Occipital lobe (tissue), 2 donors: Measurements from ENCODE around the gene IL25. TPM values are rescaled to one million over a fixed set of nuclear protein-coding genes. Genes with fewer than 3 reads are reported as not detected.
"Not testable (repeated sequence)": the region's sequence is repeated elsewhere in the genome, so short reads cannot be mapped to it uniquely, and the experiment has no call there.

Experiments
- DNase-seq: peaks from one replicate; lab custom pipeline; 2025; lab: John Stamatoyannopoulos, UW
- total RNA-seq: library from RNA; depleted of rRNA; stranded (reverse); fragments of >200 nt; gene quantifications from one replicate; pipeline ENCODE4 v1.2.3, GENCODE V29; 2014

Gene IL25
- not detected for total RNA-seq

- DNase-seq, result no peak
Measured at GRCh38 chr14:23372509-23372908, at the start of gene IL25. IL25 (plus strand) TSS chr14:23372809.

GRCh38 chr14:23323838-23324454 is 48.7 kb upstream of the IL25 start:
- DNase-seq, result no peak

GRCh38 chr14:23324455-23324846 is 48.2 kb upstream of the IL25 start:
- no peak for DNase-seq

DNA sequence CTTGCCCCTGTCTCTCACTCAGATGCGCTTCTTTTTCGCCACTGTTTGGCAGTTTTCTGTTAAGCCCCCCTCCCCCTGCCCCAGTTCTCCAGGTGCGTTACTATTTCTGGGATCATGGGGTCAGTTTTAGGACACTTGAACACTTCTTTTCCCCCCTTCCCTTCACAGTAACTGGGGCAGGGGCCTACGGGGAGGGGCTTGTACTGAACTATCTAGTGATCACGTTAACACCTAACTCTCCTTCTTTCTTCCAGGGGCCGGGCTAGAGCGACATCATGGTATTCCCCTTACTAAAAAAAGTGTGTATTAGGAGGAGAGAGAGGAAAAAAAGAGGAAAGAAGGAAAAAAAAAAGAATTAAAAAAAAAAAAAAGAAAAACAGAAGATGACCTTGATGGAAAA is 47.6 kb upstream of the IL25 start:
- DNase-seq, result no peak

- DNase-seq, result not testable (repeated sequence)
Measured at GRCh38 chr14:23325746-23326145, 46.9 kb upstream of the IL25 start.

GRCh38 chr14:23326491-23327332 is 45.9 kb upstream of the IL25 start:
- no peak for DNase-seq

DNA sequence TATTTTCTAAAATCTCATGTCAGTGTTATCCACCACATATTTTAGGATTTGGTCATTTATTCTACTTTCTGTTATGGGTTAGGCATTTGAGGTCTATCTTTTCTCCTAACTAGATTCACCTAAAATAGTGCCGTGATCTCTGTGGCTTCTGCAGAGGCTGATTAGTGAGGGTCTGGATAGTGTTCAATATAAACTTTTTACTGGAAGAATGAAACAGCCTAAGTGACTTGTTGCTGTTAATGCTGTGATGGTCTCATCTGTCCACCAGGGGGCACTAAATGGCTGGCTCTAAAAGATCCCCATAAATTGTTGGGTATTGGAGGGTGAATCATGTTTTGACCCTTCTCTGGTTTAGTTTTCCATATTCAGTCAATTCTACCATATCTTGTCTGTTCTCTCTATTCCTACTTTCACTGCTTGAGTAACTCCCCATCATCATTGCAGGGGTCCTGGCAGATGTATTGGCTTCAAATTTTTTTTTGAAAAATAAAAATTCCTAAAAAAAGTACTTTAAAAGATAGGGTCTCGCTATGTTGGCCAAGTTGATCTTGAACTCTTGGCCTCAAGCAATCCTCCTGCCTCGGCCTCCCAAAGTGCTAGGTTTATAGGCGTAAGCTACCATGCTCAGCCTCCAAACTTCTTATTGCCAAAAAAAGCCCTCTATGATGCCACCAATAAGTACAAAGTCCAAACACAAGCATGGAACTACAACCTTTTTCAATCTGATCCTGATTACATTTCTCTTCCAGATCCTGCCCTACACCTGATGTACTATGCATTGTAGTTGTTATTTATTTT is 44.5 kb upstream of the IL25 start:
- DNase-seq, result peak; percentile 53

GRCh38 chr14:23335623-23336022 is 37.0 kb upstream of the IL25 start:
- no peak for DNase-seq

DNA sequence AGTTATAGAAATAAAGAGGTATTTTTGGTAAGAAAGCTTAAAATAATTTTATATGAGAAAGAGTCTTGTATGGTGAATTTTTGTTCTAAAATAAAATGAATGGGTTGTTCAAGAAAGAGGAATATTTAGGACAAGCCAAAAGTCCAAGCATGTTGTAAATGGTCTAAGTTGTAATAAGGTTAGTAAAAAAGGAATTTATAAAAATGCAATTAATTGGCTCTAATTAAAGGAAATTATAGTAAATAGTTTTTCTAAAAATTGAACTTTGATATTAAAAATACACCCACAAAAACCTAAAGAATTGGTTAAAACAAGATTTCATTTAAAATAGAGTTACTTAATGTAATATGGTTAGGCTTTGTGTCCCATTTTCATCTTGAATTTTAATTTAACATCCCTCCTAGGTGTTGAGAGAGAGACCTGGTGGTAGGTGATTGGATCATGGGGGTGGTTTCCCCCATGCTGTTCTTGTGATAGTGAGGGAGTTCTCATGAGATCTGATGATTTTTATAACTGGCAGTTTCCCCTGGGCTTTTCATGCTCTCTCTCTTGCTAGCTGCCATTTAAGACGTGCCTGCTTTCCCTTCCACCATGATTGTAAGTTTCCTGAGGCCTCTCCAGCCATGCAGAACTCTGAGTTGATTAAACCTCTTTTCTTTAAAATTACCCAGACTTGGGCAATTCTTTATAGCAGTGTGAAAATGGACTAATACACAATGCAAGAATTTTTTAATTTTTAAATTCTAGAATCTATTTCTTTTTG is 32.9 kb upstream of the IL25 start:
- no peak for DNase-seq

DNA sequence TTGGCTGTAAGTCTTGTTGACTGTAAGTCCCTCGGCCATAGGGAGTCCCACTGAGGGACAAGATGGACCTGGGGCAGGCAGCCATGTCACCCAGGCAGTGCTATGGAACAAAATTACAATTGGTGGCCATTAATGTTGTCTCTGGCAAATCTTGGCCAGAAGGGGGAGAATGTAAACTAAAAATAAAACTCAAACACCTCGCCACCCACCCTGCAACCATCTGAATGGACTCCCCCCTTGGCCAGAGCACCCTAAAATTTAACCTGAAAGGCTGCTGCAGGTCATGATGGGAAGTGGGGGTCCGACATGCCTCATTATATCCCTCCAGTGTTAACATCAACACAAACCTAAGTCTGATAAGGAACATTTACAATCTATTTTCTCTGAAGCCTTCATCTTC is 28.1 kb upstream of the IL25 start:
- no peak for DNase-seq

GRCh38 chr14:23345987-23346692 is 26.5 kb upstream of the IL25 start:
- DNase-seq, result no peak

DNA sequence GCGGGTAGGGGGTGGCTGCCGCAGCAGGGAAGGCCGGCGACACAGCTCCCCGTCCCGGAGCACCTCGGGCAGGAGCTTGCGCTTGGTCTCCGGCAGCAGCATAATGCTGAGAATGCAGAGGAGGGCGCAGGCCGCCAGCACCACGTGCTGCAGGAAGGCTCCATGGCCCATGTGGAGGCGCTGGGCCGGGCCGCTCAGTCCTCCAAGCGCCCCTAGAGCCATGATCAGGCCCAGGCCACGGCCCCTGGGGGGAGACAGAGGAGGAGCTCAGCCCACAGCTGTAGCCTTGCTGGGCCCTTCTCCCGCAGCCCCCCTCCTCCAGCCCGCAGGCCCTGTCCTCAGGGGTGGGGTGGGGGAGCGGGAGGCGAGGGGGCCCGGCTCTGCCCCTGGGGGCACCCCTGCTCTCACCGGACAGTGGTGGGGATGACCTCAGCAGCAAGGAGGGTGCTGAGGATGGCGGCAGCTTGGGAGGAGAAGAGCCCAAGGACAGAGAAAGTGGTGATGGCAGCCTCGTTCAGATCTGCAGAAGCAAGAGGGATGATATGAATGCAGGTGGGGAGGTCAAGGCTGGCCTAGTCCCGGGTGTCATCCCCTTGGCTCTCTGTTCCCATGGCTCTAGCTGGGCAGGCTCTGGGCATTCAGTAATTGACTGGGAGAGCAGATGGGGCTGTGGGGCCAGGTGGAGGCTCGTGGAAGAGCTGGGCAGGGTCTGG is 25.8 kb upstream of the IL25 start:
- DNase-seq, result no peak

GRCh38 chr14:23347406-23348296 is 25.0 kb upstream of the IL25 start:
- no peak for DNase-seq

DNA sequence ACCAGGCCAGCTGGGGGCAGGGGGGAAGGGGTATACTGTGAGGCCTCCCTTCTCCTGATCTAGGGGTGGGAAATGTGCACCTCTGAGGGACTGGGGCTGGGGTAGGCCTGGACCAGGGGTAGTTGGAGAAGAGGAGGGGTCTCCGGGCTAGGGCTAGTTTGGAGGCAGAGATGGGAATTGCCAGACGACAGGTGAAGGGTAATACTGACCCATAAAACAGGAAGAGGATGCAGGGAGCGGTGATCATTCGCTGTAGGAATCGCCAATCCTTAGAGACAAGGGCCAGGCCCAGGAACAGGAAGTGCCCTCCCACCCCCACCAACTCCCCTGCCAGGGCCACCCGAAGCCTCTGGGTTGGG is 24.3 kb upstream of the IL25 start:
- no peak for DNase-seq

DNA sequence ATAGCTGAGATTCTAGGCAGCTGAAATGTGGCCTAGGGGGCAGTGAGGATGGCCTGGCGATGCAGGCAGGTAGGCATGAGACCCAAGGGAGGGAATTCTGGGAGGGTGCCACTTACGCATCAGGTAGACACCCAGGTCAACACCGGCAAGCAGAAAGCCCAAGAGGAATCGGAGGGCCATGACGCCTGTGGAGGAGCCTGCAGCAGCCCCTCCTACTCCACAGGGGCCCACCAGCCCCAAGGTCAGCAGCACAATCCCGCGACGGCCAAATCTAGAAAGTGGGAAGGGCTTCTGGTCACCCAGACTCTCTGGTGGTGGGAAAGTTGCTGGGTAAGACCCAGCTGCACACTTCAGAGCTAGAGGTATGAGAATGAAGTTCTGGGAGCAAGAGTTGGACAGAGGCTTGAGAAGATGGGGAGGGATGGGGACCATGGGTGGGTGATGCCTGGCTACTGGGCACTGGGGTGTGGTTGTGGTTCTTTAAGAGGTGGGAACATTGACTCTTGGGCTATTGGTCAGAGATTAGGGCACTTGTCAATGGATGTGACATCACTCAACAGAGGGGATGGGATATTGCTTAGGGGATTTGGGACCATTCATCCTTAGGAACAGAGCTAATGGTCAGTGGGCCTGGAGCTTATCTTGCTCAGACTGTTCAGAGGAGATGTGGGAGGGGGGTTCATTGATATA is 23.3 kb upstream of the IL25 start:
- DNase-seq, result no peak

- no peak for DNase-seq
Measured at GRCh38 chr14:23351681-23352505, 20.7 kb upstream of the IL25 start.

DNA sequence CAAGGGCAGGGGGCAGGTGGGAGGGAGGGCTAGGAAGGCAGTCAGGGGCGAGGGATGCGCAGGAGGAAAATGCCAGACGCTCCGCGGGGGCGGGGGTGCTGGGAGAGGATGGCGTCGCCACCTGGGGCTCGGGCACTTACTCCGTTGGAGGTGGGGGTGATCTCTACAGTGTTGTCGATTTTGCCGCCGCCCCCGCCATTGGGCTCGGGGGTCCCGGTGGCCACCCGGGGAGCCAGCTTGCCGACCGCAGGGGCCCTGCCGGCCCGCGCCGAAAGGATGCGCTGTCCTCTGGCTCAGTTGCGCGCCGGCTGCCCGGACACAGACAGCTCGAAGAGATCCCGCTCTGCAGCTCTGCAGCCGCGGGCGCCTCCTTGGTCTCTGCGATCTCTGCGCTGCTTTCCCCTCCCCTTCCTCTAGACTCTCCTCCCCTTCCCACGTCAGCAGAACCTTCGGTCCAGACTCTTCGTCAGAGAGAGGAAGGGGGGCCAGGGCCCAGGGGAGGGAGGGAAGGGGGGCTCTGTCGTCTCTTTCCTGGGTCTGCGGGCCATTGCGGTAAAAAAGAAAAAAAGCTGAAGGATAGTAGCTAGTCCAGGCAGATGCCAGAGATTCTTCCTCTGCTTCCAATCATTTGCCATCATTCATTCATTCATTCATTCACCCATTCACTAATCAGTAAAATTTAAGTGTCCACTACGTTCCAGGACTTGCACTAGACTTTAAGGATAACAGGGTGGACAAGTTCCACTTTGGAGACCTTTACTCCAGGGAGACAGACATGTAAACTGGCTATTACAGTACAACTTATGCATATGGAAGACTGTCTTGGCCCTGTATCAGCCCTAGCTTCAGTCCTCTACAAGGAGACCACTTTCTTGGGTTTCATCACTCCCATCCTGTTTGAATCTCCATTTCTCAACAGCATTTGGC is 19.8 kb upstream of the IL25 start, which contains the start of gene SLC22A17:
SLC22A17 (minus strand) TSS at position 382 of the 927 bp plus-strand sequence.
- DNase-seq, result peak; percentile 86
